Keratinocyte (primary cell): ENCODE measurements around the gene ZNF862.

Source experiments
- CTCF ChIP-seq, 3 experiments: IDR thresholded peaks in 1 of 3; conservative IDR thresholded peaks in 1 of 3; optimal IDR thresholded peaks in 1 of 3; 2 replicates in 2 of 3; 3 replicates in 1 of 3; pipeline versions ENCODE3 to v1.5.1; 2011; ENCODE audit warnings: low read length in 3 of 3, mild to moderate bottlenecking in 3 of 3, moderate library complexity in 2 of 3, control low read depth in 1 of 3, inconsistent platforms in 1 of 3; ENCODE audit not compliant: insufficient read depth in 2 of 3; ENCODE audit errors: extremely low read depth in 1 of 3
- EZH2 ChIP-seq: IDR thresholded peaks from one replicate; pipeline ENCODE4 v1.6.1; 2012; ENCODE audit warnings: inconsistent platforms, mild to moderate bottlenecking, low read length, moderate library complexity

DNA sequence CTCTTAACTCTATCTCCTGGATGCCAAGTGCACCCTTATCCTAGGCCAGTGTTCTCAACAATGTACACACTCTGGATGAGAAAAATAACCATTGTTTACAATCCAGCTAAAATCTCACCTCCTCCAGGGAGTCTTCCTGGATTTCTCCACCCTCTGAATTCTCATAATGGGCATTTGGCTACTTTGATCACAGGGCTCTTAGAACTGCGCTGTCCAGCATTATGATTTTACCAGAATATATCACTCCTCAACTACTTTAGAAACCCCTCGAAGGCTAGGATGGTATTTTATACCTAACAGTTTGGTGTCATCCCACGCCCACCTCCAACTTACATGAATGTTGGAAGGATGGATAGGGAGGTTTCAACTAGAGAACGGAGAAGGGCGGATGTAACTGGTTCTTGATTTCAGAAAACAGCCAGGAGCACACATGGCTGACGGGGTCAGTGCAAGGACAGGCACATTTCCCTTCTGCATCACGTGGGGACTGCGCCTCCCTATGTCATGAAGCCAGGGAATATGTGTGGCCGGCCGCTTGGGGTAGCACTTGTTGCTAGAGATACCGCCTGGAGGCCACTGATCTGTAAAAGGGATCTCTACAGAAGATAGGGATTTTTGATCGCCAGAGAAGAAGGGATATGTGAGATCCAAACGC lies 34.4 kb downstream of the ZNF862 start:
- no peak for TF ChIP-seq EZH2
- peak in 1 of 3 experiments; percentile 37 for TF ChIP-seq CTCF (optimal IDR thresholded peaks at IDR 0.05 in 1 of 3, IDR thresholded peaks at IDR 0.05 in 1 of 3, conservative IDR thresholded peaks at IDR 0.05 in 1 of 3; ENCODE audit: extremely low read depth in 1 of 3, insufficient read depth in 2 of 3, low read length in 3 of 3)
